Kidney glomerular epithelial cell (primary cell): ENCODE data around the gene EXOC7.
"Not testable (repeated sequence)": the region's sequence is repeated elsewhere in the genome, so short reads cannot be mapped to it uniquely, and the experiment has no call there.

Experiments used
- DNase-seq: peaks from one replicate; lab custom pipeline; 2025; lab: John Stamatoyannopoulos, UW

EXOC7 gene

DNA sequence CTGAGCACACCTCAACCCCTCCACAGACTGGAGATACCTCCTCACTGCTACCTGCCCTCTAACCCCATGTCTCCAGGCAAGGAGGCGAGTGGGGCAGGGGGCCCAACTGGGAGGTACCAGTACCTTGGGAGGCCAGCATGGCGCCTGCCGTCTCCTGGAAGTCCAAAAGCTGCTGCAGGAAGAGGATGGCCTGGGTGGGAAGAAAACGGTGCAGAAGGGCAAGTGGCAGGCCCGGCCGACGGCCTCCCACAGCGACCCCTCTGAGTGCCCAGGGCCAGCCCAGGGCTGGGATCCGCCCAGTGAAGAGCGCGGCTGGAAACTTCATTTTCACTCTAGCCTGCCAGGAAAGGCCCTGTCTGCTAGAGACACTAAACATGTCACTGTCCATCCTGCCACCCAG, 16.1 kb downstream of the EXOC7 start:
- no peak for DNase-seq

GRCh38 chr17:76086384-76086783, 17.2 kb downstream of the EXOC7 start:
- DNase-seq, result no peak

GRCh38 chr17:76085731-76086366, 17.7 kb downstream of the EXOC7 start:
- no peak for DNase-seq

DNA sequence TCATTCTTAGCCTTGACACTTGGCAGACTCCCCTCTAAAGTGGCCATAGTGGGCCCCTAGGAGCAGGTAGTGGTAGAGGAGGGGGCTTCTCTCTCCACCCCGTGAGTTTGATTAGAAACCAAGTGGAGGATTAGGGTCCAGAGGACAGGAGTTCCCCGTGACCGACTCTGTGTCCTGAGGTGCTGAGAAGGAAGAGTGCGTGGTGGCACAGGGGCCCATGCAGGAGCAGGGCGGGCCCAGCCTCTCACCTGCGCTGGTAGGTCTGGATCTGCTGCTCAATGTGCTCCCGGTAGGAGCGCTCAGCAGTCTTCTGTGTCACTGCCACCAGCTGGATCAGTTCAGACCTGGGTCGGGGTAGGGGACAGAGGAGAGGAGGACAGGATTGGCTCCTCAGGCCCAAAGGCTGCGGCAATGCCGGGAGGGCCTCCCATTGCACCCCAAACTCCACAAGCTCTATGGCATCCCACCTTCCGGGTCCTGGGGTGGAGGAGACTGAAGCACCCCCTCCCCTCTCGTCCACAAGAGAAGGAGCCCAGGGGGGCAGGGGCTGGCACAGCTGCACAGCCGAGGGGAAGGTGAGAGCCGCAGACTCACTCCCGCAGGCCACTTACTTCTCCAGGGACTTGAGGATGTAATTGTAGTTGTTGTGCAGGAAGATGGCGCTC, 18.4 kb downstream of the EXOC7 start:
- DNase-seq, result no peak

DNA sequence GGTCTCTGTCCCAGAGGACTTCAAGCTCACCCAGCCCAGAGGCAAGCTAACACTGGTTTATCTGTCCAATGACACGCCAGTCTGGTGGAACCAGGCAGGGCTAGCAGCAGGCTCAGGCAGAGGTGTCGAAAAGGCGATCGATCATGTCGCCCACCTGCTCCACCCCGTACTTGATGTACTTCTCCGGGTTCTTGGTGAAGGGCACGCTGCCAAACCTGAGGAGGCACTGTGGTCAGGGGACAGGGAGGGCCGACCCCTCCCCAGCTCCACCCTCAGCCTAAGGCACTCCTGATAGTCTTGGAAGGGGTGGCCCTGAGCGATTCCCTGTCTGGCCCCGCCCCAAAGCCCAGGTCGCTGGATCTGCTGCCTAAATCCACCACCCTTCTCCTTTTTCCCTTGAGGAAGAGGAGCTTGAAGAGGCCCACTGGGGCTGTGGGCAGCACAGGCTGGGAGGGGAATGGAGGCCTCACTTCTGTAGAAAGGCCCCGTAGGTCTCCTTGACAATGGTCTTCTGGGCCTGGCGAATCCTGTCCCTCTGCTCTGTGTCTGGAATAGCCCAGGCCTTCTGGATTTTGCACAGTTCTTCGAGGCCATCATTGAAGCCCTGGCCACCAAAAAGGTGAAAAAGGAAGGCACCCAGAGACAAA, 19.9 kb downstream of the EXOC7 start:
- DNase-seq, result no peak

DNA sequence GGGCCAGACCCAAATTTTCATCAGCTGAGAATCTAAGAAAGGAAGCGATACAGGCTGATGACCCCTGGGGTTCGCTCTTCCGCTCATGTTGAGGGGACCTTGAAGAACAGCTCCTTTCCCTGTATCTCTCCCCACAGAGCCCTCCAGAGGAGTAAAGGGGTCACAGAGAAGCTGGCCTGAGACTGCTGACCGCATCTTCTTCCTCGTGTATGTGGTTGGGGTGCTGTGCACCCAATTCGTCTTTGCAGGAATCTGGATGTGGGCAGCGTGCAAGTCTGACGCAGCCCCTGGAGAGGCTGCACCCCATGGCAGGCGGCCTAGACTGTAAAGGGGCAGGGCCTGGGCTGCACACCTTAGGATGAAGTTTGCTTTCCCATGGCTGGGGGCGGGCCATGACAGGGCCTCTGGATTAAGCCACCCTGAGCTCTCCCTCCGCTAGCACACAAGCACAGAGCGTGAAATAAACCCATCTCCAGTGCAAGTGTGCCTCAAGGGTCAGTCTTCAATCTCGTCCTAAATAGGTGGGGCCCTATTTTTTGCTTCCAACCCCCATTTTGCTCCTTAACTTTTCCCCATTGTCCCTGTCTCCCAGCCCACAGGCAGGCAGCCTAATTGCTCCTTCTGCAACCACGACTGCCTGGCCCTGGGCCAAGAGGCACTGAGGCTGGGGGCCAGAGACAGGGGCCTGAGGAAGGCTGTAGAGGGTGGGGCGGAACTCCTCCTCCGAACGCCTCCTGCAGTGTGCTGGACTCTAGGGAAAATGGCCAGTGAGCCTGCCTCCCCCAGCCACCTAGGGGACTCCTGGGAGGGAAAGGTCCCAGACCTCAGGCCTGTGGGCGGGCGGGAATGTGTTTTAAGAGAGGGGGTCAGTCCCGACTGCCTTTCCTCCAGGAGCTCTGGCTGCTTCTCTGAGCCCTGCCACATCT, 21.0 kb downstream of the EXOC7 start:
- no peak for DNase-seq

GRCh38 chr17:76081295-76082210, 22.0 kb downstream of the EXOC7 start:
- DNase-seq, result no peak

GRCh38 chr17:76080768-76081287, 22.8 kb downstream of the EXOC7 start:
- no peak for DNase-seq

DNA sequence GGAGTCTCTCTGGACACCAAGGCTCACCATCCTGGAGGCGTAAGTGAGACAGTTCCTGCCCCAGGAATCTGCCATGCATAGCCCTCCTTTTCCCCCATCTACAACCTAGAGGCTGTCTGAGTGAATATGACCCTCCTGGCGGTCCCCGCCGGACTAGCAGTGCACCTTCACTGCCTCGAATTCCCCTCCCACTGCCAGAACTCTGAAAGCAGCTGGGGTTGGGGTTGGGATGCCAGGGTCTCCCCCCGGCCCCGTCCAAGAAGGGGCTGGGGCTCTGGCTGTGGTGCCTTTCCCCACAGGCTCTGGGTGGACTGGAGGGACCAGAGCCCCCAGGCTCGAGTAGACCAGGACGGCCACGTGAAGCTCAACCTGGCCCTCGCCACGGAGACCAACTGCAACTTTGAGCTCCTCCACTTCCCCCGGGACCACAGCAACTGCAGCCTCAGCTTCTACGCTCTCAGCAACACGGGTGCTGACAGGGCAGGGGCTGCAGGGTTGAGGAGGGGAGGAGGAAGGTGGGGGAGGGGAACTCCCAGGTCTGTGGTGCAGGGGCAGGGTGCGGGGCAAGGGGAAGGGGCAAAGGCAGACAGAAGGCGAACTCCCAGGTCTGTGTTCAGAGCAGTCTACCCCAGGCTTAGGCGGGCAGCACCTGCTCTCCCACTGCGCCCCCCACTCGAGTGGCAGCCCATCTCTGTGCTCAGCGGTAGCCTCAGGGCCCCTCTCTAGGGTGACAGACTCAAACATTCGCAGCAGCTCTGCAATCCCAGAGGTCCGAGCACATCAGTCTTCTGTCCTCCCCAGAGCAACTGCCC, 23.4 kb downstream of the EXOC7 start:
- DNase-seq, result no peak

GRCh38 chr17:76079535-76079955, 24.0 kb downstream of the EXOC7 start:
- DNase-seq, result no peak

GRCh38 chr17:76078860-76079534, 24.6 kb downstream of the EXOC7 start, which contains the start of gene ZACN:
TSS of gene ZACN (plus strand) at chr17:76079182. CDS start at chr17:76079265, 83 bp downstream.
- no peak for DNase-seq

DNA sequence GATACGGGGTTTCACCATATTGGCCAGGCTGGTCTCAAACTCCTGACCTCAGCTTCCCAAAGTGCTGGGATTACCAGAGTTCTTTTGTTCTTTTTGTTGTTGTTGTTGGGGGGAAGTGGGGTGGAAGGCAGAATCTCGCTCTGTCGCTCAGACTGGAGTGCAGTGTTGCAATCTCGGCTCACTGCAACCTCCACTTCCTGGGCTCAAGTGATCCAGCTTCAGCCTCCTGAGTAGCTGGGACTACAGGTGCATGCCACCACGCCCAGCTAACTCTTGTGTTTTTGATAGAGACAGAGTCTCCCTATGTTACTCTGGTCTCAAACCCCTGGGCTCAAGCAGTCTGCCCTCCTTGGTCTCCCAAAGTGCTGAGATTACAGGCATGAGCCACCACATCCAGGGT, 25.2 kb downstream of the EXOC7 start:
- DNase-seq, result not testable (repeated sequence)

DNA sequence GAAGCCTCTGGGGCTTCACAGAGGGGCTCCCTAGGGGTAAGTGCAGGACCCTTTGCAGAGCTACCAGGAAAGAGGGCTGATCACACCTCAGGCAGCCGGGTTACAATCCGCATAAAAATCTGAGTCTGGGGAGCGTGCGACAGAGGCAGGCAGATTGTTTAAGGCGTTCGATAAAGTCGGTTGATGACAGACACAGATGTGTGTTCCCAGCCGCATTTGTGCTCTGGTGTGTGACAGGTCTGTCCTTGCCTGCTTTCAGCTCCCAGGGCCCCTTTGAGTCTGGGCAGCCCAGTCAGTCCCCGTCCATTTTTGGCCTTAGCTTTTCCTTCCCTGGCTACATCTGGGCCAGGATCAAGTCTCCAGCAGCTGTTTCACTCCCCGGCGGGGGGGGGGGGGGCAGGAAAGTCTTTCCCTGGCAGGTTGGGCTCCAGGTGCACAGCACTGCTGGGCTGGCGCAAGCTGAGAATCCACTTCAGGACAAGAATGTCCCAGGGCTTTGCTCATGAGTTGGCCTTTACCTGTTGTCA, 25.9 kb downstream of the EXOC7 start:
- no peak for DNase-seq

- DNase-seq, result no peak
These were observed 26.6 kb downstream of the EXOC7 start for GRCh38 chr17:76076765-76077583.

- no peak for DNase-seq
These were observed 27.3 kb downstream of the EXOC7 start for GRCh38 chr17:76076146-76076764.

DNA sequence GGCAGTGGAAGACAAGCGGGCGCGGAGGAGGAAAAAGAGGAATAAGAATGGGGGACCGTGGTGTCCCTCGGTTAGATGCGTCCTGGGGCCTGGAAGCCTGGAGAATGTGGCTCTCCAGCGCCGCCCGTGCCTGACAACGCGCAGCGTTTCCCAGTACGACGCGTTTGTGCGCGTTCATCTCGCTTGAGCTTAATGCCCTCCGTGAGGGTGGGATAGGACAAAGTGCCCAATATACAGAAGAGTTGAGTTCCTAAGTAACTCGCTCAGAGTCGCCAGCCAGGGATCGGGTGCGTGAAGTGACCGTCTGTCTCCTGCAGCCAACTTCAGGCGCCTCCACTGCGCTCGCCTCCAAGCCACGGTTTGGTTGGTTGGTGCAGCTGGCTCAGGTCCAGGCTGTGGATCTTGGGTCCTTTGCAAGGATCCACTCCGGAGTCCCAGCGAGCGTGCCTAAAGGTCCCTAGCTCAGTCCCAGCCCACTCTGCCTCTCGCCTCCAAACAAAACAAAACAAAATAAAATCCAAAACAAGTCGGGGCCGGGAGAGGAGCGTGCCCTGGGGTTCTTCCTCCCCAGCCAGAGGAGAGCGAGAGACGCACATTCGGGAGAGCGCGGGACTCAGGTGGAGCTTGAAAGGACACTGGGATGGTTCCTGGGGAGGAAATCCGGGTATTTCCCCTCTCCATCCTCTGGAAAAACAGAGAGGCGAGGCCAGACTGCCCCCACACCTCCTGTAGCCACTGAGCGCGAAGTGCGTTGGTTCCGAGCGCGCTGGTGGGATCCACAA, 28.0 kb downstream of the EXOC7 start:
- DNase-seq, result no peak
